Femur (tissue), 1 donor: Measurements from ENCODE around the gene ACSS2.

Experiments used
- DNase-seq: peaks from one replicate; pipeline ENCODE4 v3.0.0-alpha.2; 2017

ACSS2 gene

GRCh38 chr20:34916774-34917354, 40.5 kb downstream of the ACSS2 start:
- DNase-seq, result no peak

GRCh38 chr20:34920055-34920454, 43.6 kb downstream of the ACSS2 start:
- DNase-seq, result no peak

GRCh38 chr20:34921436-34921835, 45.0 kb downstream of the ACSS2 start:
- no peak for DNase-seq

GRCh38 chr20:34922654-34923381, 46.4 kb downstream of the ACSS2 start:
- DNase-seq, result no peak

GRCh38 chr20:34923414-34923813, 47.0 kb downstream of the ACSS2 start:
- DNase-seq, result no peak

GRCh38 chr20:34925341-34925740, 48.9 kb downstream of the ACSS2 start:
- no peak for DNase-seq

GRCh38 chr20:34925981-34926380, 49.6 kb downstream of the ACSS2 start:
- no peak for DNase-seq

- no peak for DNase-seq
Observed at GRCh38 chr20:34926581-34926980, 50.2 kb downstream of the ACSS2 start.

GRCh38 chr20:34927736-34928135, 51.3 kb downstream of the ACSS2 start:
- no peak for DNase-seq

- no peak for DNase-seq
Observed at GRCh38 chr20:34928411-34928810, 52.0 kb downstream of the ACSS2 start.

GRCh38 chr20:34931771-34932170, 55.4 kb downstream of the ACSS2 start:
- no peak for DNase-seq

- peak; percentile 67 for DNase-seq
Observed at GRCh38 chr20:34938466-34939163, 62.2 kb downstream of the ACSS2 start.

- DNase-seq, result no peak
Observed at GRCh38 chr20:34940081-34940481, 63.7 kb downstream of the ACSS2 start.

- no peak for DNase-seq
Observed at GRCh38 chr20:34941226-34941625, 64.8 kb downstream of the ACSS2 start.

- DNase-seq, result no peak
Observed at GRCh38 chr20:34942301-34942700, 65.9 kb downstream of the ACSS2 start.

GRCh38 chr20:34943808-34944567, 67.6 kb downstream of the ACSS2 start:
- DNase-seq, result no peak

- no peak for DNase-seq
Observed at GRCh38 chr20:34945315-34946077, 69.1 kb downstream of the ACSS2 start.

GRCh38 chr20:34946661-34947060, 70.2 kb downstream of the ACSS2 start:
- no peak for DNase-seq

GRCh38 chr20:34947336-34947735, 70.9 kb downstream of the ACSS2 start:
- no peak for DNase-seq

- no peak for DNase-seq
Observed at GRCh38 chr20:34948030-34948429, 71.6 kb downstream of the ACSS2 start.

- DNase-seq, result no peak
Observed at GRCh38 chr20:34949120-34949519, 72.7 kb downstream of the ACSS2 start.

- no peak for DNase-seq
Observed at GRCh38 chr20:34951252-34951651, 74.8 kb downstream of the ACSS2 start.

GRCh38 chr20:34951652-34952051, 75.2 kb downstream of the ACSS2 start:
- DNase-seq, result no peak
